SH-SY5Y (cell line): ENCODE measurements around the gene FBXL5.
A peak's percentile ranks its signal among the peaks of the same experiment; 100 is the strongest.

Source experiments
- GATA2 ChIP-seq: IDR thresholded peaks from 2 replicates; pipeline ENCODE4 v1.6.1; 2011; ENCODE audit warnings: mild to moderate bottlenecking, low read depth, low read length
- GATA3 ChIP-seq: IDR thresholded peaks from 2 replicates; pipeline ENCODE4 v1.6.1; 2011; ENCODE audit warnings: low read depth, mild to moderate bottlenecking, low read length, moderate library complexity

FBXL5 gene

DNA sequence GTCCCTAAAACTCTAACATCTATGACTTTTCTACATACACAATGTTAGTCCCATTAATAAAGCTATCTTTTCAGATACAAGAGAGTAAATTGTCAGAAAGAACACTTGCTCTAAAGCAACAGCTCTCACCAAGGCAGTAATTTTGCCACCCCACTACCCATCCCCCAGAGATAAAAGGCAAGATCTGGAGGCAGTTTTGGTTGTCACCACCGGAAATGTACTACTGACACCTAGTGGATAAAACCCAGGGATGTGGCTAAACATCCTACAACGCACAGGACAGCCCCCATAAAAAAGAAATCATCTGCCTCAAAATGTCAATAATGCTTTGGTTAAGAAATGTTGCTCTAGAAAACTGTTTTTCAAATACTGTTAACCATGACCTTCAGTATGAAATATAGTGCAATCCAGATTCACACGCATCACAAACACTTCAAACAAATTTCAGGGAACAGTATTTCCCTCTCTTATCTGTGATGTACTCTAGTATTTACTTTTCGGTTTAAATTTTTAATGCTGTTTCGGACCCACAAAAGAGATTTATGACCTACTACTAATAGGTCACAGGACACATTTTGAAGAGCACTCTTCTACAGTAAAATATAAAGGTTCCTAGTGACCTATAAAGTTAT lies 5.1 kb downstream of the FBXL5 start:
- TF ChIP-seq GATA3 (no peak), GATA2 (peak; percentile 71)

- TF ChIP-seq GATA2 (no peak), GATA3 (no peak)
Measured at GRCh38 chr4:15648600-15648999, 6.6 kb downstream of the FBXL5 start.

- TF ChIP-seq GATA2 = no peak
- TF ChIP-seq GATA3 = no peak
Measured at GRCh38 chr4:15638418-15638817, 16.7 kb downstream of the FBXL5 start.

- TF ChIP-seq GATA3 = no peak
- TF ChIP-seq GATA2 = no peak
Measured at GRCh38 chr4:15636818-15637217, 18.3 kb downstream of the FBXL5 start.

GRCh38 chr4:15612136-15612535 lies 43.0 kb downstream of the FBXL5 start:
- TF ChIP-seq GATA2 = no peak

DNA sequence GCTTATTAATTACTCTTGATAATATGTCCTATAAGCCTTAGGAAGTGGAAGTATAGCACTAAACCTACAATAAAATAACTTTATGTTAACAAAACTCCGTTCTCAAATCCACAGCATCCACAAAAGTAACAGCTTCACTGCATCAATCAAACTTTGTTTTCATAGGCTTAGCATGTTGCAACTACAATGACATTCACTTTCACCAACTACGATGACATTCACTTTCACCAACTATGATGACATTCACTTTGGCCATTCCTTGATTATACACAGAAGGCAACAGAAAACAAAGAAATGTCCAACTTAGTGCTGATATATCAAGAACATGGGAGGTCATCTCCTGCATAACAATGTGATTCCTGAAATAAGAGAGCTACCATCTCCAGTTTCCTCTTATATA lies 44.3 kb downstream of the FBXL5 start:
- TF ChIP-seq GATA2 = no peak
- no peak for TF ChIP-seq GATA3

DNA sequence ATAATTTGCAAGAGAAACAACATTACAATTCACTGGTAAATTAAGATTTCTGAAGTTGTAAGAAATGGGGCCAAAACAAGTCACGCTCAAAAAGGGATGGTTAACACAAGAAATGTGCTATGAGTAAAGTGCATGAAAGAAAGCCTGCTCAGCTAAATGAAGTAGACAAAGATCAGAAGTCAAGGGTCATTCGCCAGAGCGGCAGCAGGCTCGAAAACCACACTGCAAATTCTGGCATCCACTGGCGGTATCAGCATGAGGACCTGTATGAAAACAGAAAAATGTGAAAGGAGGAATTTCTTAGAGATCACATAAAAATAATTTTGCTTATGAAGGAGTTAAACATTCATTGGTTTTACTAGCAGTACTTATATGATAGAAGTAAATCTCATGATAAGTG lies 49.6 kb downstream of the FBXL5 start:
- TF ChIP-seq GATA2 (no peak), GATA3 (no peak)

- TF ChIP-seq GATA2 = no peak
- TF ChIP-seq GATA3 = no peak
Measured at GRCh38 chr4:15601862-15602261, 53.3 kb downstream of the FBXL5 start.

- TF ChIP-seq GATA2 = no peak
- TF ChIP-seq GATA3 = no peak
Measured at GRCh38 chr4:15600176-15600575, 55.0 kb downstream of the FBXL5 start.

DNA sequence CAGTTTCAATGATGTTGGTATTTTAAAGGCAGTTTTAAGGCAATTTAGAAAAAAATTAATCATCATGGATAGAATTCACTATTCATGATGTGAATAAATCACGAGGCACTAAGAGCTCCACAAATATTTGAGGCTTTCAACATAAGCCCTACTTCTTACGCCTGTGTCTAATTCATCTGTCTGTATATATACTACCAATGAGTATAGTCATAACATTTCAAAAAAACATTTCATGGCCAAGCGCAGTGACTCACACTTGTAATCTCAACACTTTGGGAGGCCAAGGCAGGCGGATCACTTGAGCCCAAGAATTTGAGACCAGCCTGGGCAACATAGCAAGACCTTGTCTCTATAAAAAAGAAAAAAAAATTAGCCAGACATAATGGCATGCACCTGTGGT lies 56.5 kb downstream of the FBXL5 start:
- no peak for TF ChIP-seq GATA2
- TF ChIP-seq GATA3 = no peak

- TF ChIP-seq GATA2 (no peak), GATA3 (no peak)
Measured at GRCh38 chr4:15592799-15593198, 62.4 kb downstream of the FBXL5 start.

GRCh38 chr4:15587649-15588048 lies 67.5 kb downstream of the FBXL5 start:
- no peak for TF ChIP-seq GATA2
- no peak for TF ChIP-seq GATA3

GRCh38 chr4:15586066-15586465 lies 69.1 kb downstream of the FBXL5 start:
- TF ChIP-seq GATA3 (no peak), GATA2 (no peak)

- TF ChIP-seq GATA2 (no peak), GATA3 (no peak)
Measured at GRCh38 chr4:15585331-15585730, 69.8 kb downstream of the FBXL5 start.

DNA sequence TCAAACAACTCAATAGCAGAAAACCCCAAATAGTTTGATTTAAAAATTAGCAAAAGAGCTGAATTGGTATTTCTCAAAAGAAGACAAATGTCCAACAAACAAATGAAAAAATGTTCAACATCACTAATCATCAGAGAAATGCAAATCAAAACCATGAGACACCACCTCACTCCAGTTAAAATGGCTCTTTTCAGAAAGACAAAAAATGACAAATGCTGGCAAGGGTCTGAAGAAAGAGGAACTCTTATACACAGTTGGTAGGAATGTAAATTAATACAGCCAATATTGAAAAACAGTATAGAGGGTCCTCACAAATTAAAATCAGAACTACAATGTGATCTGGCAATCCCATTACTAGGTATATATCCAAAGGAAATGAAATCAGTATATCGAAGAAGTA lies 70.4 kb downstream of the FBXL5 start:
- TF ChIP-seq GATA2 = no peak
- no peak for TF ChIP-seq GATA3

DNA sequence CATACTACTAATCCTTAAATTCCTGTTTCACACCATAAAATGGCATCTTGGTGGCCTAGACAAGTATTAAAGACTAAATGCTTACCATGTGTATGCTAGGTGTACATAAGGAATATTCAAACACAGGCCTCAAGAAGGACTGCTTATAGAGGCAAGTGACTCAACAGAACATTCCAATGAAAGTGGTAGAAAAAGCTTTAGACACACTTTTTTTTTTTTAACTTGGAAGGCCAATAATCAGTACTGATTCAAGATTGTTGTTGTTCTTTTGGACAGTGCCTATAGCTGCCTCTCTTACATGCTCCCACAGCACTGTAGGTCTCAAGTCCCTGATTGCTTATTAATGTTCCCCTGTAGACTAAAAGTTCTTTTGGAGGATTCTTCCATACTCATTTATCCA lies 77.6 kb downstream of the FBXL5 start:
- TF ChIP-seq GATA3 (no peak), GATA2 (no peak)
